ELR (cell line): Measurements from ENCODE around the gene SH3BP5L.

Experiments used
- DNase-seq: peaks from one replicate; pipeline ENCODE4 v3.0.0-alpha.2; 2015; ENCODE audit warnings: low read depth

Gene SH3BP5L

GRCh38 chr1:248825909-248826760 is at the start of gene SH3BP5L:
TSS of gene SH3BP5L (minus strand) at chr1:248825915. CDS start at chr1:248824935, 980 bp downstream.
- DNase-seq = peak; percentile 96

GRCh38 chr1:248873993-248874533 is 48.3 kb upstream of the SH3BP5L start:
- peak; percentile 84 for DNase-seq

GRCh38 chr1:248873409-248873992 is 47.8 kb upstream of the SH3BP5L start:
- DNase-seq = peak; percentile 94

GRCh38 chr1:248872752-248873408 is 47.2 kb upstream of the SH3BP5L start:
- DNase-seq = peak; percentile 80

GRCh38 chr1:248871837-248872401 is 46.2 kb upstream of the SH3BP5L start:
- DNase-seq = no peak

- DNase-seq = peak; percentile 81
Measured at GRCh38 chr1:248862998-248863881, 37.5 kb upstream of the SH3BP5L start.

GRCh38 chr1:248862695-248862997 is 36.9 kb upstream of the SH3BP5L start:
- DNase-seq = peak; percentile 33

- no peak for DNase-seq
Measured at GRCh38 chr1:248861616-248862015, 35.9 kb upstream of the SH3BP5L start.

- no peak for DNase-seq
Measured at GRCh38 chr1:248860007-248860406, 34.3 kb upstream of the SH3BP5L start.

GRCh38 chr1:248858891-248859889 is 33.5 kb upstream of the SH3BP5L start, which contains the start of gene ZNF692:
TSS of gene ZNF692 (minus strand) at chr1:248859085. CDS start at chr1:248858309, 776 bp downstream.
- peak; percentile 98 for DNase-seq

- DNase-seq = peak; percentile 80
Measured at GRCh38 chr1:248858096-248858890, 32.6 kb upstream of the SH3BP5L start.

- no peak for DNase-seq
Measured at GRCh38 chr1:248857749-248858095, 32.0 kb upstream of the SH3BP5L start.

- no peak for DNase-seq
Measured at GRCh38 chr1:248857201-248857600, 31.5 kb upstream of the SH3BP5L start.

GRCh38 chr1:248856176-248856575 is 30.5 kb upstream of the SH3BP5L start:
- DNase-seq = no peak

GRCh38 chr1:248855580-248855979 is 29.9 kb upstream of the SH3BP5L start:
- DNase-seq = no peak

GRCh38 chr1:248853663-248854375 is 28.1 kb upstream of the SH3BP5L start:
- DNase-seq = no peak

- no peak for DNase-seq
Measured at GRCh38 chr1:248852481-248853405, 27.0 kb upstream of the SH3BP5L start.

GRCh38 chr1:248851390-248851789 is 25.7 kb upstream of the SH3BP5L start:
- no peak for DNase-seq
